ENCODE data around the gene TRABD2B. TPM values are rescaled to one million over a fixed set of nuclear protein-coding genes. Genes with fewer than 3 reads are reported as not detected.

Gene TRABD2B
- total and polyA plus RNA-seq, 2 of the 4 experiments (the other 2 are of a cell fraction) = not detected

DNA sequence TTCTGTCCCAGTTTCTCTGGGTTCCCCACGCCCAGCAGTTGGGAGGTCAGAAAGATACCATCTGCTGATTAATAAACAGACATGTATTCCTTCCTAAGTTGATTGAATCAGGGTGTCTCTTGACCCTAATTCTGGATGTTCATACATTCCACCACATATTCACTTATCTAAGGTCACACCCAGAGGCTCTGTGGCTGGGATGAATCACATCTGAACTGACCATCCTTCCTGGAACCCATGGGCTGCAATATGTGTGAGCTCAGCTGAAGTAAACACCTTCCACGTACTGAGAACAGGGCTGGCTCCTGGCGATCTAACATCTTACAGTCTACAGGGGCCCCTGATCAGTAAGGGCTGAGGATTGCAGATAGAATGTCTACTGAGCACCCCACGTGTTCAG is 20.5 kb upstream of the TRABD2B start:
- H3K9me3 ChIP-seq (ENCODE audit: control insufficient read depth, insufficient read depth, low read length) = no peaks in the 10 kb centered on the region
- intact Hi-C loops (cut with micrococcal nuclease) = no loop called here

More for the DNA sequence above, 20.5 kb upstream of the TRABD2B start:
- no peak overlapping the region for H2BK15ac ChIP-seq (ENCODE audit: low read depth, low read length)
- WGBS, 2 experiments (ENCODE audit: extremely low coverage in 2 of 2, insufficient read length in 1 of 2) = 80% methylated on average over 1 of the region's 4 CpGs; no CpG with 5 or more reads in 1 of the 2 experiments
- no peak overlapping the region for H3K4me2 ChIP-seq (ENCODE audit: low read depth, low read length)
- no peak overlapping the region for H2BK20ac ChIP-seq (ENCODE audit: low read depth, low read length)
- no peak overlapping the region for H3K4ac ChIP-seq (ENCODE audit: low read depth, low read length)
- H4K91ac ChIP-seq (ENCODE audit: insufficient read depth, low read depth, low read length) = no peak overlapping the region
- TF ChIP-seq, protein P1, sequence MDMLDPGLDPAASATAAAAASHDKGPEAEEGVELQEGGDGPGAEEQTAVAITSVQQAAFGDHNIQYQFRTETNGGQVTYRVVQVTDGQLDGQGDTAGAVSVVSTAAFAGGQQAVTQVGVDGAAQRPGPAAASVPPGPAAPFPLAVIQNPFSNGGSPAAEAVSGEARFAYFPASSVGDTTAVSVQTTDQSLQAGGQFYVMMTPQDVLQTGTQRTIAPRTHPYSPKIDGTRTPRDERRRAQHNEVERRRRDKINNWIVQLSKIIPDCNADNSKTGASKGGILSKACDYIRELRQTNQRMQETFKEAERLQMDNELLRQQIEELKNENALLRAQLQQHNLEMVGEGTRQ (IDR thresholded peaks at IDR 0.05; ENCODE audit: low read depth, low read length) = no peak
- TF ChIP-seq SMC3 (IDR thresholded peaks at IDR 0.05; ENCODE audit: low read depth, low read length) (no peak), MAZ (IDR thresholded peaks at IDR 0.05; ENCODE audit: borderline replicate concordance, low read depth, low read length) (no peak), RFX5 (IDR thresholded peaks at IDR 0.05; ENCODE audit: low read depth, low read length) (no peak), MXI1 (IDR thresholded peaks at IDR 0.05; ENCODE audit: borderline replicate concordance, low read depth, low read length) (no peak), CEBPB (IDR thresholded peaks at IDR 0.05; ENCODE audit: low read depth, low read length) (no peak), RAD21 (IDR thresholded peaks at IDR 0.05; ENCODE audit: low read length) (no peak), FOS (IDR thresholded peaks at IDR 0.05; ENCODE audit: low read depth, low read length) (no peak), RCOR1 (IDR thresholded peaks at IDR 0.05; ENCODE audit: insufficient replicate concordance, low read length) (no peak), MAFK (IDR thresholded peaks at IDR 0.05; ENCODE audit: low read depth, low read length) (no peak), CHD1 (IDR thresholded peaks at IDR 0.05; ENCODE audit: low read depth, low read length) (no peak), NFE2L2 (IDR thresholded peaks at IDR 0.05; ENCODE audit: low read depth, low read length) (no peak), POLR2A (IDR thresholded peaks at IDR 0.05; ENCODE audit: low read depth, low read length) (no peak), BHLHE40 (IDR thresholded peaks at IDR 0.05; ENCODE audit: low read depth, low read length) (no peak)
- TF ChIP-seq, protein P2, sequence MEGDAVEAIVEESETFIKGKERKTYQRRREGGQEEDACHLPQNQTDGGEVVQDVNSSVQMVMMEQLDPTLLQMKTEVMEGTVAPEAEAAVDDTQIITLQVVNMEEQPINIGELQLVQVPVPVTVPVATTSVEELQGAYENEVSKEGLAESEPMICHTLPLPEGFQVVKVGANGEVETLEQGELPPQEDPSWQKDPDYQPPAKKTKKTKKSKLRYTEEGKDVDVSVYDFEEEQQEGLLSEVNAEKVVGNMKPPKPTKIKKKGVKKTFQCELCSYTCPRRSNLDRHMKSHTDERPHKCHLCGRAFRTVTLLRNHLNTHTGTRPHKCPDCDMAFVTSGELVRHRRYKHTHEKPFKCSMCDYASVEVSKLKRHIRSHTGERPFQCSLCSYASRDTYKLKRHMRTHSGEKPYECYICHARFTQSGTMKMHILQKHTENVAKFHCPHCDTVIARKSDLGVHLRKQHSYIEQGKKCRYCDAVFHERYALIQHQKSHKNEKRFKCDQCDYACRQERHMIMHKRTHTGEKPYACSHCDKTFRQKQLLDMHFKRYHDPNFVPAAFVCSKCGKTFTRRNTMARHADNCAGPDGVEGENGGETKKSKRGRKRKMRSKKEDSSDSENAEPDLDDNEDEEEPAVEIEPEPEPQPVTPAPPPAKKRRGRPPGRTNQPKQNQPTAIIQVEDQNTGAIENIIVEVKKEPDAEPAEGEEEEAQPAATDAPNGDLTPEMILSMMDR (conservative IDR thresholded peaks at IDR 0.05; ENCODE audit: low read depth, low read length) = no peak
- TF ChIP-seq, protein P3, sequence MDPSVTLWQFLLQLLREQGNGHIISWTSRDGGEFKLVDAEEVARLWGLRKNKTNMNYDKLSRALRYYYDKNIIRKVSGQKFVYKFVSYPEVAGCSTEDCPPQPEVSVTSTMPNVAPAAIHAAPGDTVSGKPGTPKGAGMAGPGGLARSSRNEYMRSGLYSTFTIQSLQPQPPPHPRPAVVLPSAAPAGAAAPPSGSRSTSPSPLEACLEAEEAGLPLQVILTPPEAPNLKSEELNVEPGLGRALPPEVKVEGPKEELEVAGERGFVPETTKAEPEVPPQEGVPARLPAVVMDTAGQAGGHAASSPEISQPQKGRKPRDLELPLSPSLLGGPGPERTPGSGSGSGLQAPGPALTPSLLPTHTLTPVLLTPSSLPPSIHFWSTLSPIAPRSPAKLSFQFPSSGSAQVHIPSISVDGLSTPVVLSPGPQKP (IDR thresholded peaks at IDR 0.05; ENCODE audit: borderline replicate concordance, low read depth, low read length) = no peak
- no peak overlapping the region for H3K9ac ChIP-seq (ENCODE audit: low read depth, low read length)
- ATAC-seq (ENCODE audit: low read depth) (no peak), DNase-seq (peak; percentile 25)
- H3K36me3 ChIP-seq (ENCODE audit: control insufficient read depth, insufficient read depth, low read length) = no peaks in the 10 kb centered on the region
- no peak overlapping the region for H3K56ac ChIP-seq (ENCODE audit: extremely low read depth, insufficient read depth, low read length)
- no peak overlapping the region for H3K23ac ChIP-seq (ENCODE audit: low read depth, low read length)
- H4K8ac ChIP-seq (ENCODE audit: low read depth in 2 of 2, low read length in 2 of 2) = no peak overlapping the region
- no peak overlapping the region for H3K14ac ChIP-seq (replicated peaks; ENCODE audit: low read depth, low read length)
- POLR2A ChIA-PET (ENCODE audit: unreplicated experiment) = no interaction called here
- CTCF ChIA-PET = no interaction called here
- no peaks in the 10 kb centered on the region for H3K9me1 ChIP-seq (ENCODE audit: insufficient read depth, low read length)
- H2BK5ac ChIP-seq (ENCODE audit: low read depth, low read length, poor library complexity, severe bottlenecking) = no peak overlapping the region
- BruUV-seq (replicated peaks) = no TSS peak
- no peak overlapping the region for H4K5ac ChIP-seq (ENCODE audit: low read depth, low read length)
- H3K27me3 ChIP-seq (ENCODE audit: control insufficient read depth, insufficient read depth, low read length) = no peaks in the 10 kb centered on the region
- H2BK120ac ChIP-seq (ENCODE audit: low read depth, low read length) = no peak overlapping the region
- H2AK9ac ChIP-seq (replicated peaks; ENCODE audit: low read depth, low read length, poor library complexity) = no peak overlapping the region
- H3K4me1 ChIP-seq (ENCODE audit: control insufficient read depth, insufficient read depth, low read length) = no peaks in the 10 kb centered on the region; the same call in 1 of the 2 replicates
- H4K20me1 ChIP-seq (ENCODE audit: insufficient read depth, low read length) = no peaks in the 10 kb centered on the region
- H3K79me1 ChIP-seq (ENCODE audit: low read depth in 1 of 2, low read length in 2 of 2) = no peaks in the 10 kb centered on the region
- no peak overlapping the region for H2AFZ ChIP-seq (replicated peaks; ENCODE audit: low read length, poor library complexity)
- H3K18ac ChIP-seq (ENCODE audit: low read depth, low read length) = no peak overlapping the region
- H3K4me3 ChIP-seq (ENCODE audit: insufficient read depth, low read depth, low read length) = no peak overlapping the region
- dilution Hi-C loops (cut with HindIII; ENCODE audit: low sequenced_read_pairs, unreplicated experiment) = no loop called here
- H3K27ac ChIP-seq (ENCODE audit: insufficient read depth, low read length) = no peak overlapping the region
- H2AK5ac ChIP-seq (ENCODE audit: low read depth, low read length) = no peak overlapping the region
- in situ Hi-C loops (cut with MboI; ENCODE audit: low sequenced_read_pairs) = no loop called here
